Measurements from ENCODE around the gene CRYL1. TPM values are rescaled to one million over a fixed set of nuclear protein-coding genes. Genes with fewer than 3 reads are reported as not detected.

CRYL1 gene
- total and polyA plus RNA-seq, 9 of the 15 experiments (the other 6 are each of a cell fraction or from before 2014, with no cell fraction given): 1.0 to 6.9 (median 2.4) TPM

- Histone ChIP-seq H2AFZ (ENCODE audit: low read depth, low read length) (no peak overlapping the region), H3K4me1 (replicated peaks in 1 of 2; ENCODE audit: control insufficient read depth in 2 of 2, insufficient read depth in 2 of 2, low read length in 2 of 2) (no peaks in the 10 kb centered on the region), H3K79me2 (ENCODE audit: control insufficient read depth, insufficient read depth, low read length) (no peaks in the 10 kb centered on the region), H3K4me3 (no peak overlapping the region), H3K27ac (ENCODE audit: extremely low read depth, low read depth, low read length) (no peak overlapping the region), H3K4me2 (ENCODE audit: insufficient read depth, low read length) (no peak overlapping the region), H3K9me3 (replicated peaks; ENCODE audit: control insufficient read depth, insufficient read depth, low read depth, low read length) (no peaks in the 10 kb centered on the region), H3K9me1 (ENCODE audit: control insufficient read depth, insufficient read depth, low read length) (no peaks in the 10 kb centered on the region), H3K9ac (ENCODE audit: insufficient read depth in 1 of 2, low read depth in 2 of 2, low read length in 2 of 2) (no peak overlapping the region), H3K27me3 (ENCODE audit: control insufficient read depth in 2 of 2, insufficient read depth in 2 of 2, low read length in 2 of 2) (0 out of 5 replicates have a peak, but pooled peaks cover 0 to 2% of the 10 kb centered on the region in 2 experiments), H3K36me3 (ENCODE audit: control insufficient read depth, insufficient read depth, low read length) (no peaks in the 10 kb centered on the region), H4K20me1 (replicated peaks; ENCODE audit: control insufficient read depth, insufficient read depth, low read length) (no peaks in the 10 kb centered on the region)
- no peak for TF ChIP-seq MEIS2 (IDR thresholded peaks at IDR 0.05; ENCODE audit: partially characterized antibody)
- no peak for TF ChIP-seq ZFPM2 (CRISPR knock-in tag; IDR thresholded peaks at IDR 0.05)
- TF ChIP-seq RHOXF2B (CRISPR knock-in tag; conservative IDR thresholded peaks at IDR 0.05): no peak
- TF ChIP-seq BDP1 (IDR thresholded peaks at IDR 0.05; ENCODE audit: insufficient read depth, insufficient read length): no peak
- TF ChIP-seq KAT8 (IDR thresholded peaks at IDR 0.05; ENCODE audit: low read depth): no peak
- TF ChIP-seq KDM5B (IDR thresholded peaks at IDR 0.05; ENCODE audit: insufficient replicate concordance, low read depth, low read length): no peak
- TF ChIP-seq, protein P1, sequence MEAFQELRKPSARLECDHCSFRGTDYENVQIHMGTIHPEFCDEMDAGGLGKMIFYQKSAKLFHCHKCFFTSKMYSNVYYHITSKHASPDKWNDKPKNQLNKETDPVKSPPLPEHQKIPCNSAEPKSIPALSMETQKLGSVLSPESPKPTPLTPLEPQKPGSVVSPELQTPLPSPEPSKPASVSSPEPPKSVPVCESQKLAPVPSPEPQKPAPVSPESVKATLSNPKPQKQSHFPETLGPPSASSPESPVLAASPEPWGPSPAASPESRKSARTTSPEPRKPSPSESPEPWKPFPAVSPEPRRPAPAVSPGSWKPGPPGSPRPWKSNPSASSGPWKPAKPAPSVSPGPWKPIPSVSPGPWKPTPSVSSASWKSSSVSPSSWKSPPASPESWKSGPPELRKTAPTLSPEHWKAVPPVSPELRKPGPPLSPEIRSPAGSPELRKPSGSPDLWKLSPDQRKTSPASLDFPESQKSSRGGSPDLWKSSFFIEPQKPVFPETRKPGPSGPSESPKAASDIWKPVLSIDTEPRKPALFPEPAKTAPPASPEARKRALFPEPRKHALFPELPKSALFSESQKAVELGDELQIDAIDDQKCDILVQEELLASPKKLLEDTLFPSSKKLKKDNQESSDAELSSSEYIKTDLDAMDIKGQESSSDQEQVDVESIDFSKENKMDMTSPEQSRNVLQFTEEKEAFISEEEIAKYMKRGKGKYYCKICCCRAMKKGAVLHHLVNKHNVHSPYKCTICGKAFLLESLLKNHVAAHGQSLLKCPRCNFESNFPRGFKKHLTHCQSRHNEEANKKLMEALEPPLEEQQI (IDR thresholded peaks at IDR 0.05): no peak
- TF ChIP-seq SIN3B (IDR thresholded peaks at IDR 0.05; ENCODE audit: low read depth): no peak
- no peak for TF ChIP-seq ZNF133 (CRISPR knock-in tag; IDR thresholded peaks at IDR 0.05)
- TF ChIP-seq HOXB6 (CRISPR knock-in tag; IDR thresholded peaks at IDR 0.05; ENCODE audit: borderline replicate concordance): no peak
- no peak for TF ChIP-seq HNRNPL (IDR thresholded peaks at IDR 0.05; ENCODE audit: low read depth, low read length)
- TF ChIP-seq, protein P2, sequence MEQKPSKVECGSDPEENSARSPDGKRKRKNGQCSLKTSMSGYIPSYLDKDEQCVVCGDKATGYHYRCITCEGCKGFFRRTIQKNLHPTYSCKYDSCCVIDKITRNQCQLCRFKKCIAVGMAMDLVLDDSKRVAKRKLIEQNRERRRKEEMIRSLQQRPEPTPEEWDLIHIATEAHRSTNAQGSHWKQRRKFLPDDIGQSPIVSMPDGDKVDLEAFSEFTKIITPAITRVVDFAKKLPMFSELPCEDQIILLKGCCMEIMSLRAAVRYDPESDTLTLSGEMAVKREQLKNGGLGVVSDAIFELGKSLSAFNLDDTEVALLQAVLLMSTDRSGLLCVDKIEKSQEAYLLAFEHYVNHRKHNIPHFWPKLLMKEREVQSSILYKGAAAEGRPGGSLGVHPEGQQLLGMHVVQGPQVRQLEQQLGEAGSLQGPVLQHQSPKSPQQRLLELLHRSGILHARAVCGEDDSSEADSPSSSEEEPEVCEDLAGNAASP (IDR thresholded peaks at IDR 0.05): no peak
- TF ChIP-seq, protein P3, sequence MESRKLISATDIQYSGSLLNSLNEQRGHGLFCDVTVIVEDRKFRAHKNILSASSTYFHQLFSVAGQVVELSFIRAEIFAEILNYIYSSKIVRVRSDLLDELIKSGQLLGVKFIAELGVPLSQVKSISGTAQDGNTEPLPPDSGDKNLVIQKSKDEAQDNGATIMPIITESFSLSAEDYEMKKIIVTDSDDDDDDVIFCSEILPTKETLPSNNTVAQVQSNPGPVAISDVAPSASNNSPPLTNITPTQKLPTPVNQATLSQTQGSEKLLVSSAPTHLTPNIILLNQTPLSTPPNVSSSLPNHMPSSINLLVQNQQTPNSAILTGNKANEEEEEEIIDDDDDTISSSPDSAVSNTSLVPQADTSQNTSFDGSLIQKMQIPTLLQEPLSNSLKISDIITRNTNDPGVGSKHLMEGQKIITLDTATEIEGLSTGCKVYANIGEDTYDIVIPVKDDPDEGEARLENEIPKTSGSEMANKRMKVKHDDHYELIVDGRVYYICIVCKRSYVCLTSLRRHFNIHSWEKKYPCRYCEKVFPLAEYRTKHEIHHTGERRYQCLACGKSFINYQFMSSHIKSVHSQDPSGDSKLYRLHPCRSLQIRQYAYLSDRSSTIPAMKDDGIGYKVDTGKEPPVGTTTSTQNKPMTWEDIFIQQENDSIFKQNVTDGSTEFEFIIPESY (CRISPR knock-in tag; IDR thresholded peaks at IDR 0.05): no peak
- TF ChIP-seq MBD1 (CRISPR knock-in tag; IDR thresholded peaks at IDR 0.05): no peak
- no peak for ATAC-seq
- no peak for DNase-seq (ENCODE audit: extremely low read depth in 1 of 4, low spot score in 3 of 4)
- WGBS (ENCODE audit: insufficient coverage, low coverage, missing lambda C conversion rate): 0% methylated on average over 8 of the region's 8 CpGs
- ChIA-PET CTCF (ENCODE audit: low intra/inter-chr PET ratio) (no interaction called here), POLR2A (no interaction called here)
- FAIRE-seq: no peak
- BruUV-seq (replicated peaks): no TSS peak
- intact Hi-C loops (cut with micrococcal nuclease): no loop called here
- in situ Hi-C loops (cut with MboI): no loop called here
Observed at GRCh38 chr13:20387441-20387971, 138.2 kb downstream of the CRYL1 start.

Measured in K562 (cell line).